ENCODE measurements around the gene CD48.

Gene CD48

GRCh38 chr1:160711602-160712311 is at the start of gene CD48:
Gene CD48, minus strand, starts transcription at chr1:160711822. Its CDS starts 59 bp downstream, at chr1:160711763.
- H3K27me3 Mint-ChIP-seq: no peaks in the 10 kb centered on the region

GRCh38 chr1:160761046-160761445 is 49.4 kb upstream of the CD48 start:
- peak overlapping the region; percentile 53 for H3K27ac Mint-ChIP-seq
- H3K4me1 Mint-ChIP-seq: peaks cover 46% of the 10 kb centered on the region

More at GRCh38 chr1:160711602-160712311, at the start of gene CD48:
- H3K4me3 Mint-ChIP-seq: no peak within 1 kb of the TSS
- no peaks in the 10 kb centered on the region for H3K9me3 Mint-ChIP-seq
- H3K4me1 Mint-ChIP-seq: peaks cover 43% of the 10 kb centered on the region
- no peak within 1 kb of the TSS for H3K27ac Mint-ChIP-seq
- H3K36me3 Mint-ChIP-seq: peaks cover 4% of the 10 kb centered on the region

GRCh38 chr1:160759740-160760139 is 48.1 kb upstream of the CD48 start:
- Mint-ChIP-seq H3K27me3 (no peaks in the 10 kb centered on the region), H3K4me1 (peaks cover 46% of the 10 kb centered on the region), H3K4me3 (no peak overlapping the region), H3K9me3 (peaks cover 10% of the 10 kb centered on the region), H3K27ac (peak overlapping the region; percentile 41), H3K36me3 (peaks cover 3% of the 10 kb centered on the region)

More at GRCh38 chr1:160761046-160761445, 49.4 kb upstream of the CD48 start:
- Mint-ChIP-seq H3K4me3 (no peak overlapping the region), H3K27me3 (no peaks in the 10 kb centered on the region), H3K9me3 (peaks cover 10% of the 10 kb centered on the region), H3K36me3 (peaks cover 3% of the 10 kb centered on the region)

GRCh38 chr1:160758521-160758920 is 46.9 kb upstream of the CD48 start:
- H3K4me1 Mint-ChIP-seq: peaks cover 45% of the 10 kb centered on the region
- H3K9me3 Mint-ChIP-seq: peaks cover 5% of the 10 kb centered on the region
- H3K27ac Mint-ChIP-seq: no peak overlapping the region
- peaks cover 8% of the 10 kb centered on the region for H3K36me3 Mint-ChIP-seq
- H3K4me3 Mint-ChIP-seq: no peak overlapping the region
- H3K27me3 Mint-ChIP-seq: no peaks in the 10 kb centered on the region

GRCh38 chr1:160756849-160757201 is 45.2 kb upstream of the CD48 start:
- Mint-ChIP-seq H3K27me3 (no peaks in the 10 kb centered on the region), H3K4me1 (peaks cover 61% of the 10 kb centered on the region), H3K36me3 (peaks cover 19% of the 10 kb centered on the region), H3K27ac (peak overlapping the region; percentile 94), H3K9me3 (peaks cover 5% of the 10 kb centered on the region), H3K4me3 (peak overlapping the region; percentile 2)

GRCh38 chr1:160755911-160756848 is 44.6 kb upstream of the CD48 start:
- no peaks in the 10 kb centered on the region for H3K27me3 Mint-ChIP-seq
- H3K9me3 Mint-ChIP-seq: peaks cover 5% of the 10 kb centered on the region
- peak overlapping the region; percentile 20 for H3K4me3 Mint-ChIP-seq
- H3K27ac Mint-ChIP-seq: peak overlapping the region; percentile 94
- peaks cover 22% of the 10 kb centered on the region for H3K36me3 Mint-ChIP-seq
- H3K4me1 Mint-ChIP-seq: peaks cover 62% of the 10 kb centered on the region

GRCh38 chr1:160755461-160755860 is 43.8 kb upstream of the CD48 start:
- H3K9me3 Mint-ChIP-seq: peaks cover 5% of the 10 kb centered on the region
- no peak overlapping the region for H3K4me3 Mint-ChIP-seq
- H3K27me3 Mint-ChIP-seq: no peaks in the 10 kb centered on the region
- H3K36me3 Mint-ChIP-seq: peaks cover 27% of the 10 kb centered on the region
- peak overlapping the region; percentile 94 for H3K27ac Mint-ChIP-seq
- H3K4me1 Mint-ChIP-seq: peaks cover 66% of the 10 kb centered on the region

- Mint-ChIP-seq H3K36me3 (peaks cover 35% of the 10 kb centered on the region), H3K9me3 (peaks cover 5% of the 10 kb centered on the region), H3K4me3 (no peak overlapping the region), H3K4me1 (peaks cover 77% of the 10 kb centered on the region), H3K27me3 (no peaks in the 10 kb centered on the region), H3K27ac (peak overlapping the region; percentile 46)
Measured at GRCh38 chr1:160753594-160753993, 42.0 kb upstream of the CD48 start.

- peak overlapping the region; percentile 14 for H3K27ac Mint-ChIP-seq
- no peaks in the 10 kb centered on the region for H3K27me3 Mint-ChIP-seq
- H3K4me1 Mint-ChIP-seq: peaks cover 83% of the 10 kb centered on the region
- H3K36me3 Mint-ChIP-seq: peaks cover 41% of the 10 kb centered on the region
- H3K9me3 Mint-ChIP-seq: peaks cover 5% of the 10 kb centered on the region
- H3K4me3 Mint-ChIP-seq: peak overlapping the region; percentile 75
Measured at GRCh38 chr1:160752924-160753323, 41.3 kb upstream of the CD48 start.

GRCh38 chr1:160752406-160752805 is 40.8 kb upstream of the CD48 start:
- peaks cover 85% of the 10 kb centered on the region for H3K4me1 Mint-ChIP-seq
- peak overlapping the region; percentile 96 for H3K27ac Mint-ChIP-seq
- peaks cover 45% of the 10 kb centered on the region for H3K36me3 Mint-ChIP-seq
- peak overlapping the region; percentile 75 for H3K4me3 Mint-ChIP-seq
- peaks cover 5% of the 10 kb centered on the region for H3K9me3 Mint-ChIP-seq
- no peaks in the 10 kb centered on the region for H3K27me3 Mint-ChIP-seq

- H3K27ac Mint-ChIP-seq: peak overlapping the region; percentile 90
- H3K36me3 Mint-ChIP-seq: peaks cover 46% of the 10 kb centered on the region
- peaks cover 86% of the 10 kb centered on the region for H3K4me1 Mint-ChIP-seq
- H3K4me3 Mint-ChIP-seq: peak overlapping the region; percentile 57
- H3K9me3 Mint-ChIP-seq: no peaks in the 10 kb centered on the region
- no peaks in the 10 kb centered on the region for H3K27me3 Mint-ChIP-seq
Measured at GRCh38 chr1:160750608-160751007, 39.0 kb upstream of the CD48 start.

GRCh38 chr1:160748878-160749269 is 37.3 kb upstream of the CD48 start:
- Mint-ChIP-seq H3K4me3 (peak overlapping the region; percentile 38), H3K9me3 (peaks cover 8% of the 10 kb centered on the region), H3K27me3 (no peaks in the 10 kb centered on the region), H3K4me1 (peaks cover 95% of the 10 kb centered on the region), H3K36me3 (peaks cover 53% of the 10 kb centered on the region), H3K27ac (peak overlapping the region; percentile 85)

- H3K9me3 Mint-ChIP-seq: peaks cover 8% of the 10 kb centered on the region
- H3K27me3 Mint-ChIP-seq: no peaks in the 10 kb centered on the region
- H3K36me3 Mint-ChIP-seq: peaks cover 52% of the 10 kb centered on the region
- peak overlapping the region; percentile 93 for H3K27ac Mint-ChIP-seq
- H3K4me3 Mint-ChIP-seq: peak overlapping the region; percentile 38
- H3K4me1 Mint-ChIP-seq: peaks cover 95% of the 10 kb centered on the region
Measured at GRCh38 chr1:160748181-160748877, 36.7 kb upstream of the CD48 start.

- peak overlapping the region; percentile 42 for H3K4me3 Mint-ChIP-seq
- peaks cover 8% of the 10 kb centered on the region for H3K9me3 Mint-ChIP-seq
- H3K4me1 Mint-ChIP-seq: peaks cover 95% of the 10 kb centered on the region
- peak overlapping the region; percentile 93 for H3K27ac Mint-ChIP-seq
- H3K27me3 Mint-ChIP-seq: no peaks in the 10 kb centered on the region
- peaks cover 52% of the 10 kb centered on the region for H3K36me3 Mint-ChIP-seq
Measured at GRCh38 chr1:160747717-160748116, 36.1 kb upstream of the CD48 start.

GRCh38 chr1:160746836-160747500 is 35.3 kb upstream of the CD48 start:
- Mint-ChIP-seq H3K4me3 (no peak overlapping the region), H3K9me3 (peaks cover 8% of the 10 kb centered on the region), H3K27ac (peak overlapping the region; percentile 93), H3K36me3 (peaks cover 51% of the 10 kb centered on the region), H3K27me3 (no peaks in the 10 kb centered on the region), H3K4me1 (peaks cover 95% of the 10 kb centered on the region)

All from activated naive CD4-positive, alpha-beta T cell treated with anti-CD3 and anti-CD28 coated beads, Interleukin-2, amount 50 U/mL, for 24 hours (primary cell).